Measurements from ENCODE around the gene CEP250.

GRCh38 chr20:35541118-35541782 lies 85.9 kb downstream of the CEP250 start:
- TF ChIP-seq EZH2 (IDR thresholded peaks at IDR 0.05; ENCODE audit: insufficient read depth, poor library complexity, severe bottlenecking) (no peak), EZH2phosphoT487 (IDR thresholded peaks at IDR 0.05; ENCODE audit: insufficient read depth, low read depth) (no peak)

Data from GM23248 (cell line).